ENCODE results near the gene COL12A1. TPM values are rescaled to one million over a fixed set of nuclear protein-coding genes. Genes with fewer than 3 reads are reported as not detected.
A peak's percentile ranks its signal among the peaks of the same experiment; 100 is the strongest.

Gene COL12A1
- total RNA-seq, 1 experiment from 2014 or later = 0.96 TPM

GRCh38 chr6:75213112-75213511, 7.3 kb upstream of the COL12A1 start:
- H4K20me1 ChIP-seq (ENCODE audit: control insufficient read depth, insufficient read depth, insufficient read length) = no peaks in the 10 kb centered on the region
- H3K56ac ChIP-seq (ENCODE audit: insufficient read length, low read depth, low read length) = no peak overlapping the region
- Mint-ChIP-seq H3K4me3 (no peak overlapping the region), H3K27me3 (ENCODE audit: low read depth) (peaks cover 26% of the 10 kb centered on the region), H3K36me3 (ENCODE audit: insufficient read depth in 1 of 3, low read depth in 3 of 3) (no peaks in the 10 kb centered on the region), H3K9me3 (no peaks in the 10 kb centered on the region; a peak in 1 of 5 replicates), H3K4me1 (peaks cover 37 to 43% of the 10 kb centered on the region in 2 experiments), H3K27ac (peak overlapping the region in 2 of 3 experiments; percentile 82 to 95; a peak in 4 of 7 replicates)
- peaks cover 3% of the 10 kb centered on the region; the same call in 1 of the 2 replicates for H3K4me1 ChIP-seq (ENCODE audit: insufficient read depth, low read length)
- no peak overlapping the region for H4K5ac ChIP-seq (ENCODE audit: insufficient read length, low read depth, low read length)
- no peak overlapping the region for H2BK12ac ChIP-seq (ENCODE audit: insufficient read length, low read depth, low read length)
- no peaks in the 10 kb centered on the region for H3K79me2 ChIP-seq (ENCODE audit: insufficient read depth, low read length)
- H2BK15ac ChIP-seq (ENCODE audit: low read depth, low read length) = no peak overlapping the region
- H3K27ac ChIP-seq (ENCODE audit: insufficient read length, low read depth, low read length) = no peak overlapping the region
- H3K9me3 ChIP-seq (ENCODE audit: control insufficient read depth, low read depth, low read length) = no peaks in the 10 kb centered on the region
- no peak overlapping the region for H2BK5ac ChIP-seq (ENCODE audit: insufficient read length, low read length)
- H3K14ac ChIP-seq (ENCODE audit: insufficient read depth, low read length) = no peak overlapping the region
- WGBS (ENCODE audit: extremely low coverage, insufficient read length, low lambda C conversion rate) = no CpG with 5 or more reads among the region's 1 CpG
- H3K4ac ChIP-seq (ENCODE audit: low read depth, low read length) = no peak overlapping the region
- H3K23me2 ChIP-seq (ENCODE audit: insufficient read length, low read depth, low read length, poor library complexity, severe bottlenecking) = peaks cover 5% of the 10 kb centered on the region
- DNase-seq = no peak
- H3K18ac ChIP-seq (ENCODE audit: insufficient read length, low read depth, low read length) = no peak overlapping the region
- no peak overlapping the region for H2BK20ac ChIP-seq (ENCODE audit: low read depth, low read length, poor library complexity, severe bottlenecking)
- no peak overlapping the region for H3T11ph ChIP-seq (ENCODE audit: low read length)
- H2AK5ac ChIP-seq (ENCODE audit: insufficient read length, low read length) = no peak overlapping the region
- H3K79me1 ChIP-seq (ENCODE audit: insufficient read depth, low read depth, low read length, poor library complexity, severe bottlenecking) = no peaks in the 10 kb centered on the region
- H3K4me2 ChIP-seq (ENCODE audit: insufficient read depth, insufficient read length, low read length) = no peak overlapping the region
- H3K23ac ChIP-seq (ENCODE audit: insufficient read length, low read depth, low read length) = no peak overlapping the region
- H4K91ac ChIP-seq (ENCODE audit: insufficient read length, low read depth, low read length) = no peak overlapping the region
- no peak for TF ChIP-seq CTCF (conservative IDR thresholded peaks at IDR 0.05)
- H2BK120ac ChIP-seq (ENCODE audit: low read depth, low read length, poor library complexity, severe bottlenecking) = no peak overlapping the region
- no peak overlapping the region for H4K8ac ChIP-seq (replicated peaks; ENCODE audit: insufficient read length, low read depth, low read length)
- H3K9ac ChIP-seq (ENCODE audit: extremely low read depth, insufficient read length, low read length) = no peak overlapping the region
- H3K27me3 ChIP-seq (ENCODE audit: insufficient read depth, low read length) = peaks cover 7% of the 10 kb centered on the region; the same call in 1 of the 2 replicates
- no peak overlapping the region for H2AFZ ChIP-seq (ENCODE audit: low read length)

All from H9 (cell line).